ENCODE results near the gene AURKAIP1.

- TF ChIP-seq POLR2A (IDR thresholded peaks at IDR 0.05), result no peak
- TF ChIP-seq, protein P1, sequence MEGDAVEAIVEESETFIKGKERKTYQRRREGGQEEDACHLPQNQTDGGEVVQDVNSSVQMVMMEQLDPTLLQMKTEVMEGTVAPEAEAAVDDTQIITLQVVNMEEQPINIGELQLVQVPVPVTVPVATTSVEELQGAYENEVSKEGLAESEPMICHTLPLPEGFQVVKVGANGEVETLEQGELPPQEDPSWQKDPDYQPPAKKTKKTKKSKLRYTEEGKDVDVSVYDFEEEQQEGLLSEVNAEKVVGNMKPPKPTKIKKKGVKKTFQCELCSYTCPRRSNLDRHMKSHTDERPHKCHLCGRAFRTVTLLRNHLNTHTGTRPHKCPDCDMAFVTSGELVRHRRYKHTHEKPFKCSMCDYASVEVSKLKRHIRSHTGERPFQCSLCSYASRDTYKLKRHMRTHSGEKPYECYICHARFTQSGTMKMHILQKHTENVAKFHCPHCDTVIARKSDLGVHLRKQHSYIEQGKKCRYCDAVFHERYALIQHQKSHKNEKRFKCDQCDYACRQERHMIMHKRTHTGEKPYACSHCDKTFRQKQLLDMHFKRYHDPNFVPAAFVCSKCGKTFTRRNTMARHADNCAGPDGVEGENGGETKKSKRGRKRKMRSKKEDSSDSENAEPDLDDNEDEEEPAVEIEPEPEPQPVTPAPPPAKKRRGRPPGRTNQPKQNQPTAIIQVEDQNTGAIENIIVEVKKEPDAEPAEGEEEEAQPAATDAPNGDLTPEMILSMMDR (IDR thresholded peaks at IDR 0.05), result no peak
Measured at GRCh38 chr1:1364266-1364665, 10.7 kb downstream of the AURKAIP1 start.

Measured in stomach (tissue), 4 donors.